Colon (tissue), 2 donors: ENCODE data around the gene ANTKMT.

Experiments
- FAIRE-seq: peaks from 2 replicates; lab custom pipeline; 2012; peaks lifted over from hg19 to GRCh38; lab: Jason Lieb, UNC
- donor health status: control.
- donor health status: control.

Gene ANTKMT

GRCh38 chr16:764848-765487, 44.0 kb downstream of the ANTKMT start:
- FAIRE-seq = no peak

GRCh38 chr16:765488-765865, 44.5 kb downstream of the ANTKMT start:
- no peak for FAIRE-seq

GRCh38 chr16:766008-766819, 45.3 kb downstream of the ANTKMT start:
- no peak for FAIRE-seq

- FAIRE-seq = no peak
Measured at GRCh38 chr16:766820-767640, 46.1 kb downstream of the ANTKMT start.

- FAIRE-seq = no peak
Measured at GRCh38 chr16:767743-768235, 46.8 kb downstream of the ANTKMT start.

- no peak for FAIRE-seq
Measured at GRCh38 chr16:768428-768827, 47.5 kb downstream of the ANTKMT start.

GRCh38 chr16:769184-769784, 48.3 kb downstream of the ANTKMT start:
- no peak for FAIRE-seq

- no peak for FAIRE-seq
Measured at GRCh38 chr16:769934-770333, 49.0 kb downstream of the ANTKMT start.

- FAIRE-seq = no peak
Measured at GRCh38 chr16:770411-770810, 49.5 kb downstream of the ANTKMT start.
